ENCODE results near the gene MAN1C1.
A peak's percentile ranks its signal among the peaks of the same experiment; 100 is the strongest.

Gene MAN1C1

GRCh38 chr1:25767437-25767770 lies 150.8 kb downstream of the MAN1C1 start:
- DNase-seq = no peak

- DNase-seq = no peak
Measured at GRCh38 chr1:25768999-25769398, 152.4 kb downstream of the MAN1C1 start.

GRCh38 chr1:25769625-25770383 lies 153.2 kb downstream of the MAN1C1 start:
- no peak for DNase-seq

GRCh38 chr1:25770541-25771220 lies 154.1 kb downstream of the MAN1C1 start:
- DNase-seq = no peak

GRCh38 chr1:25771221-25772114 lies 154.9 kb downstream of the MAN1C1 start:
- peak; percentile 27 for DNase-seq

GRCh38 chr1:25772164-25772563 lies 155.6 kb downstream of the MAN1C1 start:
- no peak for DNase-seq

- no peak for DNase-seq
Measured at GRCh38 chr1:25772692-25773245, 156.2 kb downstream of the MAN1C1 start.

GRCh38 chr1:25773441-25774125 lies 157.0 kb downstream of the MAN1C1 start:
- DNase-seq = no peak

- DNase-seq = no peak
Measured at GRCh38 chr1:25774206-25774803, 157.7 kb downstream of the MAN1C1 start.

- no peak for DNase-seq
Measured at GRCh38 chr1:25774921-25775771, 158.6 kb downstream of the MAN1C1 start.

GRCh38 chr1:25779388-25779787 lies 162.8 kb downstream of the MAN1C1 start:
- no peak for DNase-seq

- no peak for DNase-seq
Measured at GRCh38 chr1:25779894-25780293, 163.3 kb downstream of the MAN1C1 start.

GRCh38 chr1:25780318-25781129 lies 163.9 kb downstream of the MAN1C1 start:
- no peak for DNase-seq

GRCh38 chr1:25781130-25781433 lies 164.5 kb downstream of the MAN1C1 start:
- DNase-seq = no peak

GRCh38 chr1:25782608-25783201 lies 166.1 kb downstream of the MAN1C1 start:
- DNase-seq = no peak

- no peak for DNase-seq
Measured at GRCh38 chr1:25784575-25785051, 168.0 kb downstream of the MAN1C1 start.

- no peak for DNase-seq
Measured at GRCh38 chr1:25785333-25786067, 168.9 kb downstream of the MAN1C1 start.

- DNase-seq = peak; percentile 30
Measured at GRCh38 chr1:25786887-25787759, 170.5 kb downstream of the MAN1C1 start.

All from fibroblast of skin of right quadriceps (primary cell).